Breast epithelium (tissue), 3 donors: ENCODE measurements around the gene LCE1A.

Experiments
- CTCF ChIP-seq, 3 donors: fragments of 450-650 bp; IDR thresholded peaks; one replicate each; pipeline ENCODE4 v1.5.1; 2016 to 2017; ENCODE audit warnings: antibody characterized with exemption in 3 of 3, mild to moderate bottlenecking in 3 of 3, moderate library complexity in 3 of 3
- POLR2A ChIP-seq: fragments of 450-650 bp; IDR thresholded peaks from one replicate; pipeline ENCODE4 v1.6.1; 2016; ENCODE audit warnings: antibody characterized with exemption, mild to moderate bottlenecking, moderate library complexity

- TF ChIP-seq POLR2A (no peak), CTCF (IDR thresholded peaks at IDR 0.05) (no peak)
These were observed at the start of gene LCE1A for GRCh38 chr1:152827173-152827572.
